Spleen (tissue), 11 donors: ENCODE measurements around the gene LRMDA. TPM values are rescaled to one million over a fixed set of nuclear protein-coding genes. Genes with fewer than 3 reads are reported as not detected.

ENCODE experiments used
- DNase-seq: peaks from one replicate; pipeline ENCODE4 v3.0.0-alpha.2; 2020
- H3K27ac ChIP-seq, 8 donors: fragments of 200-600 bp; sonication (generic) in 7 of 8; 1 replicate in 4 of 8; 2 replicates in 4 of 8; pipeline versions ENCODE4 v1.5.0 to v1.8.0; 2016 to 2021; ENCODE audit warnings: inconsistent platforms in 4 of 8, mild to moderate bottlenecking in 4 of 8, moderate library complexity in 1 of 8
- H3K27me3 ChIP-seq, 7 donors: fragments of 200-600 bp; sonication (generic) in 6 of 7; replicated peaks in 1 of 7; 1 replicate in 4 of 7; 2 replicates in 3 of 7; pipeline versions ENCODE4 v1.5.0 to v1.8.0; 2016 to 2021; ENCODE audit warnings: inconsistent platforms in 3 of 7, mild to moderate bottlenecking in 1 of 7
- H3K36me3 ChIP-seq, 6 donors: fragments of 200-600 bp; sonication (generic) in 5 of 6; 1 replicate in 4 of 6; 2 replicates in 2 of 6; pipeline versions ENCODE4 v1.5.0 to v1.8.0; 2016 to 2021; ENCODE audit warnings: inconsistent platforms in 2 of 6
- H3K4me1 ChIP-seq, 6 donors: fragments of 200-600 bp; sonication (generic) in 5 of 6; 1 replicate in 3 of 6; 2 replicates in 3 of 6; pipeline versions ENCODE4 v1.5.0 to v1.8.0; 2016 to 2021; ENCODE audit warnings: inconsistent platforms in 3 of 6
- H3K4me3 ChIP-seq, 8 donors: fragments of 200-600 bp; sonication (generic) in 7 of 8; 1 replicate in 4 of 8; 2 replicates in 4 of 8; pipeline versions ENCODE4 v1.5.0 to v1.8.0; 2016 to 2021; ENCODE audit warnings: inconsistent platforms in 4 of 8, mild to moderate bottlenecking in 4 of 8, moderate library complexity in 2 of 8
- H3K9me3 ChIP-seq, 8 donors: fragments of 200-600 bp; sonication (generic) in 7 of 8; 1 replicate in 4 of 8; 2 replicates in 4 of 8; pipeline versions ENCODE4 v1.5.0 to v1.8.0; 2016 to 2021; ENCODE audit warnings: inconsistent platforms in 4 of 8
- POLR2A ChIP-seq, 3 donors: fragments of 450-650 bp; IDR thresholded peaks; one replicate each; pipeline ENCODE4 v1.5.1; 2017; ENCODE audit warnings: antibody characterized with exemption in 3 of 3, mild to moderate bottlenecking in 1 of 3
- POLR2AphosphoS5 ChIP-seq, 3 donors: sonication (generic); formaldehyde crosslinking; IDR thresholded peaks; one replicate each; pipeline ENCODE4 v1.5.1; 2017; ENCODE audit warnings: antibody characterized with exemption in 3 of 3
- WGBS, 5 donors: extraction: QIAGEN DNeasy Blood & Tissue Kit in 3 of 5; methylation state at CpG; one replicate each; pipeline versions ENCODE4 v1.1.5 to v1.1.7; 2013 to 2018; 5-methylcytosine and 5-hydroxymethylcytosine counted together
- intact Hi-C: fragments of 100-400 bp; cut with DNase I; formaldehyde crosslinking; loops from one replicate; pipeline ENCODE4 v1.15.0; 2023; ENCODE audit warnings: low total_unique reads
- polyA plus RNA-seq, 3 donors: library from polyadenylated mRNA; stranded (reverse); fragments of 200-250 nt; gene quantifications; one replicate each; pipeline ENCODE4 v1.2.1, GENCODE V29; 2013
- total RNA-seq, 7 donors: library from RNA; depleted of rRNA in 3 of 7; stranded (reverse); fragments of >200 nt in 3 of 7; fragmentation: NEBNext Ultra II Directional in 4 of 7; extraction: Animal tissue kit (Norgen Biotek cat#: 25700) in 4 of 7; gene quantifications; one replicate each; pipeline versions ENCODE4 v1.1.0 to v1.2.1, GENCODE V29; 2016 to 2021
- TF ChIP-seq, protein P1 (sequence below), 11 experiments: fragments of 200-600 bp in 7 of 11; fragments of 450-650 bp in 4 of 11; sonication (generic) in 4 of 11; IDR thresholded peaks in 8 of 11; conservative IDR thresholded peaks in 3 of 11; 1 replicate in 7 of 11; 2 replicates in 4 of 11; pipeline versions ENCODE4 v1.4.0 to v1.8.0; 2016 to 2021; ENCODE audit warnings: antibody characterized with exemption in 11 of 11, inconsistent platforms in 4 of 11, mild to moderate bottlenecking in 1 of 11
- donor health status: healthy with polysubstance abuse.
- donor health status: DM: no; HTN: no; CAD: no; lungs with moderate emphysema.
- donor health status: DM: no; HTN: no; CAD: no.
- donor health status: Bipolar disorder and iron deficiency.
- donor health status: healthy.
- donor health status: DM: no; HTN: no; CAD: no.
- donor health status: DM: yes; HTN: yes; CAD: no.

LRMDA gene
- total and polyA plus RNA-seq, 10 donors, result 7.3 to 46.6 (median 28.2) TPM

- H3K9me3 ChIP-seq, result no peaks in the 10 kb centered on the region
- no peaks in the 10 kb centered on the region for H3K36me3 ChIP-seq
- H3K27me3 ChIP-seq, result no peaks in the 10 kb centered on the region
- 80 to 90% (median 83%) methylated on average over 9 of the region's 9 CpGs for WGBS, 5 donors
- intact Hi-C loops, result no loop called here
- H3K4me3 ChIP-seq, result no peak overlapping the region
- TF ChIP-seq POLR2A (IDR thresholded peaks at IDR 0.05), result no peak
- TF ChIP-seq, protein P1, sequence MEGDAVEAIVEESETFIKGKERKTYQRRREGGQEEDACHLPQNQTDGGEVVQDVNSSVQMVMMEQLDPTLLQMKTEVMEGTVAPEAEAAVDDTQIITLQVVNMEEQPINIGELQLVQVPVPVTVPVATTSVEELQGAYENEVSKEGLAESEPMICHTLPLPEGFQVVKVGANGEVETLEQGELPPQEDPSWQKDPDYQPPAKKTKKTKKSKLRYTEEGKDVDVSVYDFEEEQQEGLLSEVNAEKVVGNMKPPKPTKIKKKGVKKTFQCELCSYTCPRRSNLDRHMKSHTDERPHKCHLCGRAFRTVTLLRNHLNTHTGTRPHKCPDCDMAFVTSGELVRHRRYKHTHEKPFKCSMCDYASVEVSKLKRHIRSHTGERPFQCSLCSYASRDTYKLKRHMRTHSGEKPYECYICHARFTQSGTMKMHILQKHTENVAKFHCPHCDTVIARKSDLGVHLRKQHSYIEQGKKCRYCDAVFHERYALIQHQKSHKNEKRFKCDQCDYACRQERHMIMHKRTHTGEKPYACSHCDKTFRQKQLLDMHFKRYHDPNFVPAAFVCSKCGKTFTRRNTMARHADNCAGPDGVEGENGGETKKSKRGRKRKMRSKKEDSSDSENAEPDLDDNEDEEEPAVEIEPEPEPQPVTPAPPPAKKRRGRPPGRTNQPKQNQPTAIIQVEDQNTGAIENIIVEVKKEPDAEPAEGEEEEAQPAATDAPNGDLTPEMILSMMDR (IDR thresholded peaks at IDR 0.05 in 8 of 11, conservative IDR thresholded peaks at IDR 0.05 in 3 of 11), result no peak
- TF ChIP-seq POLR2AphosphoS5 (IDR thresholded peaks at IDR 0.05), result no peak
- H3K27ac ChIP-seq, result no peak overlapping the region
- DNase-seq, result no peak
- H3K4me1 ChIP-seq, result no peaks in the 10 kb centered on the region
Observed at GRCh38 chr10:75883081-75884072, 452.0 kb downstream of the LRMDA start.

DNA sequence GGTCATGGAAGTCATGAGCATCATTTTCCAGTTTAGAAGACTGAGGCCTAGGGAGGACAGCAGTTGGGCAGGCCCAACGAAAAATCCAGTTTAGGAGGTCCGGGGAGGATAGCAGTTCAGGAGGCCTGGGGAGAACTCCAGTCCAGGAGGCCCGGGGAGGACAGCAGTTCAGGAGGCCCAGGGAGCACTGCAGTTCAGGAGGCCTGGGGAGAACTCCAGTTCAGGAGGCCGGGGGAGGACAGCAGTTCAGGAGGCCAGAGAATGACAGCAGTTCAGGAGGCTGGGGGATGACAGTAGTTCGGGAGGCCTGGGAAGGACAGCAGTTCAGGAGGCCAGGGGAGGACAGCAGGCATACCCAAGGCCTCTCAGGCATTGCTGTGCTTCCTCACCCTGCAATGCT, 453.4 kb downstream of the LRMDA start:
- no peak for DNase-seq
- intact Hi-C loops, result no loop called here
- Histone ChIP-seq H3K27ac (no peak overlapping the region), H3K9me3 (no peaks in the 10 kb centered on the region), H3K36me3 (no peaks in the 10 kb centered on the region), H3K4me1 (no peaks in the 10 kb centered on the region), H3K27me3 (no peaks in the 10 kb centered on the region), H3K4me3 (no peak overlapping the region)
- TF ChIP-seq POLR2A (IDR thresholded peaks at IDR 0.05) (no peak), POLR2AphosphoS5 (IDR thresholded peaks at IDR 0.05) (no peak)
- TF ChIP-seq, protein P1 (IDR thresholded peaks at IDR 0.05 in 8 of 11, conservative IDR thresholded peaks at IDR 0.05 in 3 of 11), result no peak
- WGBS, 5 donors, result 83 to 91% (median 85%) methylated on average over 5 of the region's 5 CpGs

DNA sequence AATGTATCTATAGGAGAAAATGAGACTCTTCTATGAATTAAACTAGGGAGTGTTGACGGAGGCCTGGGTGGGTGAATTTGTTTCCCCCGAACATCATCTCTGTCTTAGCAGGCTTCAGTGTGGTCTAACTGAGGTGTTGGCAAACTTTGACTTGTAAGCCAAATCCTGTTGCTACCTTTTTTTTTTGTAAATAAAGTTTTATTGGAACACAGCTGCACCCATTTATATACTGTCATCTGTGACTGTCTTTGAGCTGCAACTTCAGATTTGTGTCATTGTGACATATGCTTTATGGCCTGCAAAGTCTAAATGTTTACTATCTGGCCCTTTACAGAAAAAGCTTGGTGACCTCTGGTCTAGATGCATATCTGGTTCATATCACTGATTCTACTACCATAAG, 455.9 kb downstream of the LRMDA start:
- H3K27me3 ChIP-seq, result no peaks in the 10 kb centered on the region
- H3K36me3 ChIP-seq, result no peaks in the 10 kb centered on the region
- H3K9me3 ChIP-seq, result no peaks in the 10 kb centered on the region
- 91 to 96% (median 95%) methylated on average over 2 of the region's 2 CpGs for WGBS, 5 donors
- intact Hi-C loops, result no loop called here
- no peaks in the 10 kb centered on the region for H3K4me1 ChIP-seq
- no peak overlapping the region for H3K27ac ChIP-seq
- H3K4me3 ChIP-seq, result no peak overlapping the region
- no peak for DNase-seq
- TF ChIP-seq POLR2AphosphoS5 (IDR thresholded peaks at IDR 0.05), result no peak

- no peak for DNase-seq
- H3K27ac ChIP-seq, result no peak overlapping the region
- no peak overlapping the region for H3K4me3 ChIP-seq
- H3K36me3 ChIP-seq, result no peaks in the 10 kb centered on the region
- H3K9me3 ChIP-seq, result no peaks in the 10 kb centered on the region
- 80 to 88% (median 84%) methylated on average over 11 of the region's 11 CpGs for WGBS, 5 donors
- H3K27me3 ChIP-seq, result no peaks in the 10 kb centered on the region
- no peak for TF ChIP-seq POLR2AphosphoS5 (IDR thresholded peaks at IDR 0.05)
- TF ChIP-seq POLR2A (IDR thresholded peaks at IDR 0.05), result no peak
- TF ChIP-seq, protein P1 (IDR thresholded peaks at IDR 0.05 in 8 of 11, conservative IDR thresholded peaks at IDR 0.05 in 3 of 11), result no peak
- intact Hi-C loops, result no loop called here
- no peaks in the 10 kb centered on the region for H3K4me1 ChIP-seq
Observed at GRCh38 chr10:75887992-75888680, 456.7 kb downstream of the LRMDA start.
